Hematopoietic multipotent progenitor cell treated with erythropoietin and hydrocortisone succinate and interleukin-3 and kit ligand, for 4 days (in vitro differentiated cells): ENCODE measurements around the gene LARP6.
"Not testable (repeated sequence)": the region's sequence is repeated elsewhere in the genome, so short reads cannot be mapped to it uniquely, and the experiment has no call there.

Experiments used
- DNase-seq: peaks from one replicate; pipeline ENCODE4 v3.0.0-alpha.2; 2015

The LARP6 gene

GRCh38 chr15:70858614-70859321 lies 4.8 kb upstream of the LARP6 start:
- DNase-seq = not testable (repeated sequence)

- DNase-seq = no peak
Measured at GRCh38 chr15:70857562-70858285, 3.8 kb upstream of the LARP6 start.

- no peak for DNase-seq
Measured at GRCh38 chr15:70856884-70857561, 3.1 kb upstream of the LARP6 start.

GRCh38 chr15:70856177-70856883 lies 2.4 kb upstream of the LARP6 start:
- DNase-seq = no peak

- DNase-seq = no peak
Measured at GRCh38 chr15:70855764-70856163, 1.8 kb upstream of the LARP6 start.

- no peak for DNase-seq
Measured at GRCh38 chr15:70854666-70854976, 664 bp upstream of the LARP6 start.

- DNase-seq = no peak
Measured at GRCh38 chr15:70853318-70853972, 512 bp downstream of the LARP6 start.

- DNase-seq = no peak
Measured at GRCh38 chr15:70852501-70853317, 1.2 kb downstream of the LARP6 start.

GRCh38 chr15:70851889-70852288 lies 2.1 kb downstream of the LARP6 start:
- DNase-seq = no peak

GRCh38 chr15:70845602-70846360 lies 8.2 kb downstream of the LARP6 start:
- DNase-seq = no peak

- no peak for DNase-seq
Measured at GRCh38 chr15:70837476-70837875, 16.5 kb downstream of the LARP6 start.

- DNase-seq = no peak
Measured at GRCh38 chr15:70835841-70836240, 18.1 kb downstream of the LARP6 start.

- DNase-seq = no peak
Measured at GRCh38 chr15:70835415-70835814, 18.5 kb downstream of the LARP6 start.

GRCh38 chr15:70834999-70835398 lies 19.0 kb downstream of the LARP6 start:
- no peak for DNase-seq

- DNase-seq = no peak
Measured at GRCh38 chr15:70833861-70834765, 19.8 kb downstream of the LARP6 start.

- no peak for DNase-seq
Measured at GRCh38 chr15:70833422-70833821, 20.5 kb downstream of the LARP6 start.

- DNase-seq = no peak
Measured at GRCh38 chr15:70832176-70832575, 21.8 kb downstream of the LARP6 start.

GRCh38 chr15:70831094-70831911 lies 22.7 kb downstream of the LARP6 start:
- no peak for DNase-seq

GRCh38 chr15:70830615-70831014 lies 23.3 kb downstream of the LARP6 start:
- no peak for DNase-seq
